Testis (tissue), 3 donors: ENCODE results near the gene PAPOLG. TPM values are rescaled to one million over a fixed set of nuclear protein-coding genes. Genes with fewer than 3 reads are reported as not detected.

Experiments
- DNase-seq: peaks from one replicate; pipeline ENCODE4 v3.0.0-alpha.2; 2019
- H3K27ac ChIP-seq, 2 donors: fragments of 200-600 bp; sonication (generic); one replicate each; pipeline ENCODE4 v1.5.1; 2019
- H3K27me3 ChIP-seq: fragments of 200-600 bp; sonication (generic); one replicate; pipeline ENCODE4 v1.5.1; 2019
- H3K36me3 ChIP-seq: fragments of 200-600 bp; sonication (generic); one replicate; pipeline ENCODE4 v1.5.1; 2017; ENCODE audit warnings: low read depth; ENCODE audit errors: missing control alignments
- H3K4me1 ChIP-seq: fragments of 200-600 bp; sonication (generic); one replicate; pipeline ENCODE4 v1.5.1; 2019
- H3K4me3 ChIP-seq, 2 donors: fragments of 200-600 bp; sonication (generic); one replicate each; pipeline ENCODE4 v1.5.1; 2017 to 2019
- H3K9me3 ChIP-seq: fragments of 200-600 bp; sonication (generic); one replicate; pipeline ENCODE4 v1.5.1; 2017
- POLR2A ChIP-seq: fragments of 450-650 bp; IDR thresholded peaks from one replicate; pipeline ENCODE4 v1.6.1; 2017; ENCODE audit warnings: antibody characterized with exemption, mild to moderate bottlenecking, moderate library complexity
- WGBS, 2 donors: methylation state at CpG; one replicate each; pipeline ENCODE4 v1.1.5; 2018; 5-methylcytosine and 5-hydroxymethylcytosine counted together
- intact Hi-C: fragments of 100-400 bp; cut with DNase I; formaldehyde crosslinking; loops from one replicate; pipeline ENCODE4 v1.15.1; 2023; ENCODE audit warnings: low total_unique reads
- polyA plus RNA-seq: library from polyadenylated mRNA; stranded (reverse); fragments of 350-450 nt; fragmentation: Illumina TruSeq; extraction: RNeasy Lipid Tissue Mini Kit (QIAGEN cat#74804); gene quantifications from one replicate; pipeline ENCODE4 v1.2.3, GENCODE V29; 2014; ENCODE audit warnings: low read depth, low replicate concordance; ENCODE audit not compliant: insufficient read depth
- total RNA-seq, 2 donors: library from RNA; depleted of rRNA; stranded (reverse); fragments of >200 nt; gene quantifications; one replicate each; pipeline ENCODE4 v1.2.3, GENCODE V29; 2016
- TF ChIP-seq, protein P1 (sequence below), 3 experiments: fragments of 450-650 bp in 2 of 3; fragments of 200-600 bp in 1 of 3; sonication (generic) in 1 of 3; IDR thresholded peaks; one replicate each; pipeline ENCODE4 v1.5.1; 2016 to 2019; ENCODE audit warnings: antibody characterized with exemption in 3 of 3, mild to moderate bottlenecking in 2 of 3, moderate library complexity in 1 of 3

The PAPOLG gene
- total and polyA plus RNA-seq, 3 donors from 2014 or later, result 17.2 to 19.0 (median 17.6) TPM

DNA sequence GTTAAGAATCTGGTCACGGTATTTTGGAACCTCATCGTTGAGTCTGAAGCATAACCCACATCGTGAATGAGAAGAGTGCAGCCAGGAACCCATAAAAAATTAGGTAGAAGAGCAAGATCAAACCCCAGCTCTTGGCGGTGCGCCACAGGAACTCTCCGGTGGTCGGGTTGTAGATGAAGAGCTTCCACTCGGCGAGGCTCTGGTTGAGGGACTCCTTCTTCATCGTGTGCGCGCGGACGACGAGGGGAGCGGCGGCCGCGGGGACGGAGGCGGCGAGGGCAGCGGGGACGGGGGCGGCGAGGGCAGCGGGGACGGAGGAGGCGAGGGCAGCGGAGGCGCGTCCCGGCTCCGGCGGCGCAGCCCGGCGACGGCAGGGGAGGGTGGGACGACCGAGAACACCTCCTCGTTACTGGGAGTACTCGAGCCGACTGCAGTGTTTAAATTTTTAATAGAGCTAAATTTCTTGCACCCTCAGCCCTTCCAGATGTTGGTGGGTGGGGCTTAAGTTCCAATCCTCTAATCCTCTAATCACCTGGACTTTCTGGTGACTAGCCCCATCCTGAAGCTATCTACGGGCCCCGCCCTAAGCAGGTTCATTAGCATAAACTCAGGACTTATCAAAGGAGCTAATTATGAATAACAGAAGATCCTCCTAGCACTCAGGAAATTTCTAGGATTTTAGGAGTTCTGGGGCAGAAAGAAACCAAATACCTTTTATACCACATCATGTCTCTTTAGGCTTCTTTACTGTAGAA, 20.4 kb upstream of the PAPOLG start:
- Histone ChIP-seq H3K4me3 (peak overlapping the region; percentile 38 to 47), H3K4me1 (no peaks in the 10 kb centered on the region), H3K9me3 (no peaks in the 10 kb centered on the region), H3K36me3 (no peaks in the 10 kb centered on the region), H3K27me3 (no peaks in the 10 kb centered on the region), H3K27ac (no peak overlapping the region)
- TF ChIP-seq POLR2A, result no peak
- TF ChIP-seq, protein P1, sequence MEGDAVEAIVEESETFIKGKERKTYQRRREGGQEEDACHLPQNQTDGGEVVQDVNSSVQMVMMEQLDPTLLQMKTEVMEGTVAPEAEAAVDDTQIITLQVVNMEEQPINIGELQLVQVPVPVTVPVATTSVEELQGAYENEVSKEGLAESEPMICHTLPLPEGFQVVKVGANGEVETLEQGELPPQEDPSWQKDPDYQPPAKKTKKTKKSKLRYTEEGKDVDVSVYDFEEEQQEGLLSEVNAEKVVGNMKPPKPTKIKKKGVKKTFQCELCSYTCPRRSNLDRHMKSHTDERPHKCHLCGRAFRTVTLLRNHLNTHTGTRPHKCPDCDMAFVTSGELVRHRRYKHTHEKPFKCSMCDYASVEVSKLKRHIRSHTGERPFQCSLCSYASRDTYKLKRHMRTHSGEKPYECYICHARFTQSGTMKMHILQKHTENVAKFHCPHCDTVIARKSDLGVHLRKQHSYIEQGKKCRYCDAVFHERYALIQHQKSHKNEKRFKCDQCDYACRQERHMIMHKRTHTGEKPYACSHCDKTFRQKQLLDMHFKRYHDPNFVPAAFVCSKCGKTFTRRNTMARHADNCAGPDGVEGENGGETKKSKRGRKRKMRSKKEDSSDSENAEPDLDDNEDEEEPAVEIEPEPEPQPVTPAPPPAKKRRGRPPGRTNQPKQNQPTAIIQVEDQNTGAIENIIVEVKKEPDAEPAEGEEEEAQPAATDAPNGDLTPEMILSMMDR (IDR thresholded peaks at IDR 0.05), result no peak
- 0 to 1% methylated on average over 18 to 46 of the region's 46 CpGs for WGBS, 2 donors
- DNase-seq, result peak; percentile 27
- intact Hi-C loops, result no loop called here

DNA sequence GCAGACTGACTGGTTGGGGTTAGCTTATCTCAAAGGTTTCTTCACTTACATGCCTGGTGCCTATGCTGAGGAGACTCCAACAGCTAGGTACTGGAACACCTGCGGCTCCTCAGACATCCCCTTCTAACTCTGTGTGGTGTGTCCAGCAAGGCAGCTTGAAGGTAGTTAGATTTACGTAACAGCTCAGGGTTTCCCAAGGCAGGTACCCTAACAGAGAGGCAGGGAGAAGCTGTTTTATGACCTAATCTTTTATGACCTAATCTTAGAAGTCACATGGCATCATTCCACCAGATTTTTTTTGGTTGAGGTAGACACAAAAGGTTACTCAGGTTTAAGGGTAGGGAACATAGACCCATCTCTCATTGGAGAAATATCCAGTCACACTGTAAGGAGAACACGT, 17.4 kb upstream of the PAPOLG start:
- 92 to 98% methylated on average over 3 of the region's 3 CpGs for WGBS, 2 donors
- TF ChIP-seq, protein P1 (IDR thresholded peaks at IDR 0.05), result no peak
- TF ChIP-seq POLR2A, result no peak

DNA sequence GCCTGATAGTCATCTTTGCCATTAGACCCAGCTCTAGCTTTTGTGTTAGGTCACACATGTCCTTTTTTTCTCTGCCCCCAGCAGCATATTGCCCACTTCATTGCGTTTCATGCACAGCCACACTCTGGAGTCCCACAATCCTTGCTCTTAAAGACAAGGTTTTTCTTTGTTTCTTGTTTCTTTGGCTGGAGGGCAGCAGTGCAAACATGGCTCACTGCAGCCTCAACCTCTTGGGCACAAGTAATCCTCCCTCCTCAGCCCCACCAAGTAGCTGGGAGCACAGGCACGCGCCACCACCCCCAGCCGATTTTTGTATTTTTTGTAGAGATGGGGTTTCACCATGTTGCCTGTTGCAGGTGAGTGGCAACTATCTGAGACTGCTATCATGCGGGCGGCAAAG, 16.9 kb upstream of the PAPOLG start:
- no peak overlapping the region for H3K27ac ChIP-seq
- DNase-seq, result no peak
- H3K4me3 ChIP-seq, result no peak overlapping the region
- no peaks in the 10 kb centered on the region for H3K9me3 ChIP-seq
- no peaks in the 10 kb centered on the region for H3K36me3 ChIP-seq
- intact Hi-C loops, result no loop called here
- H3K4me1 ChIP-seq, result no peaks in the 10 kb centered on the region
- 66 to 72% methylated on average over 6 of the region's 6 CpGs for WGBS, 2 donors
- H3K27me3 ChIP-seq, result no peaks in the 10 kb centered on the region
- TF ChIP-seq, protein P1 (IDR thresholded peaks at IDR 0.05), result no peak
- TF ChIP-seq POLR2A, result no peak

More for the DNA sequence above, 17.4 kb upstream of the PAPOLG start:
- intact Hi-C loops, result no loop called here
- Histone ChIP-seq H3K4me1 (no peaks in the 10 kb centered on the region), H3K4me3 (no peak overlapping the region), H3K27ac (no peak overlapping the region), H3K36me3 (no peaks in the 10 kb centered on the region), H3K9me3 (no peaks in the 10 kb centered on the region), H3K27me3 (no peaks in the 10 kb centered on the region)
- no peak for DNase-seq

DNA sequence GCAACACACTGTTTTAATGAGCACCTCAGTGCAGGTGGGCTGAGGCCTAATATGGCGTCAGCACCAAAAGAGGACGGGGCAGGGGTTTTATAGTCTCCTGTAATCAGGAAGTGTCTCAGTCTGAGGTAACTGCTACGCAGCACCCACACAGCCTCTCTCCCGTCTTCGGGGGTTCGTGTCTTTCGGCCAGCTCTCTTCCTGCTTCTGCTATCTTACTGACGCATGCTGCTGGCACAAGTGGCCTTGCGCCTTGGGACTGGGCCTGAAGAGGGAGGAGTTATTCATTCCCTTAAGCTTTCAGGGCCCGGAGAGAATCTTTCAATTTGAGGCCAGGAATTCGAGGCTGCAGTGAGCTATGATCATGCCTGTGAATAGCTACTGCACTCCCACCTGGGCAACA, 14.5 kb upstream of the PAPOLG start:
- Histone ChIP-seq H3K4me1 (no peaks in the 10 kb centered on the region), H3K9me3 (no peaks in the 10 kb centered on the region), H3K4me3 (no peak overlapping the region), H3K27me3 (no peaks in the 10 kb centered on the region), H3K27ac (no peak overlapping the region), H3K36me3 (no peaks in the 10 kb centered on the region)
- 82 to 86% methylated on average over 11 of the region's 11 CpGs for WGBS, 2 donors
- TF ChIP-seq, protein P1 (IDR thresholded peaks at IDR 0.05), result no peak
- TF ChIP-seq POLR2A, result no peak
- DNase-seq, result peak; percentile 21
- intact Hi-C loops, result no loop called here

DNA sequence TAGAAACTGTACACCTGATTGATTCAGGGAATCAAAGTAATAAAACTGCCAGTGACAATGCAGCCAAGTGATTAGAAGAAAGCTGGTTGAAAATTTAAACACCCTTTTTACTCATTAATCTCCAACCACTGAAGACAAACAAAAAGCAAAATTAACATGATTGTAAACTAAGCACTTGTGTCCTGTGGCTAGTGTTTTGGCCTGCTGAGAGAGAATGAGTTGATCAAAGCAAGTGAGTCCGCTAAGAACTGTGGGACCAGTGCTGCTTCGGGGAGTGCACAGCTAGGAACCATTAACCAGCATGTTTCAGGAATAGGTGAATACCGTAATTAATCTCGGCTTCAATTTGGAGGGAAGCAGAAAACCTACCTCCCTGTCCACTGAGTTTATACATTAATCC, 13.6 kb upstream of the PAPOLG start:
- 80 to 86% methylated on average over 4 of the region's 4 CpGs for WGBS, 2 donors
- intact Hi-C loops, result no loop called here
- H3K4me1 ChIP-seq, result no peaks in the 10 kb centered on the region
- no peaks in the 10 kb centered on the region for H3K9me3 ChIP-seq
- no peak overlapping the region for H3K4me3 ChIP-seq
- H3K27me3 ChIP-seq, result no peaks in the 10 kb centered on the region
- no peaks in the 10 kb centered on the region for H3K36me3 ChIP-seq
- TF ChIP-seq, protein P1 (IDR thresholded peaks at IDR 0.05), result no peak
- no peak for TF ChIP-seq POLR2A
- no peak for DNase-seq
- no peak overlapping the region for H3K27ac ChIP-seq
